Cardiac muscle cell (in vitro differentiated cells and primary cell): ENCODE data around the gene ZNF566. TPM values are rescaled to one million over a fixed set of nuclear protein-coding genes. Genes with fewer than 3 reads are reported as not detected.

Source experiments
- DNase-seq, 2 donors: peaks; one replicate each; pipeline versions ENCODE4 v3.0.0 to v3.0.0-alpha.2; 2010 to 2017; ENCODE audit warnings: low read depth in 1 of 2, low spot score in 1 of 2
- H3K27ac ChIP-seq: fragments of 200-600 bp; sonication (generic); 2 replicates; pipeline ENCODE4 v1.5.1; 2016
- H3K27me3 ChIP-seq: fragments of 200-600 bp; sonication (generic); 2 replicates; pipeline ENCODE4 v1.6.0; 2016; ENCODE audit warnings: control low read depth
- H3K36me3 ChIP-seq: fragments of 200-600 bp; sonication (generic); 2 replicates; pipeline ENCODE4 v1.5.1; 2016; ENCODE audit warnings: control low read depth
- H3K4me1 ChIP-seq: fragments of 200-600 bp; sonication (generic); 2 replicates; pipeline ENCODE4 v1.8.1; 2017; ENCODE audit warnings: low read depth, mild to moderate bottlenecking, mixed run types
- H3K4me3 ChIP-seq: fragments of 200-600 bp; sonication (generic); 2 replicates; pipeline ENCODE4 v1.5.1; 2016; ENCODE audit warnings: mild to moderate bottlenecking
- H3K9me3 ChIP-seq: fragments of 200-600 bp; sonication (generic); 2 replicates; pipeline ENCODE4 v1.5.1; 2017; ENCODE audit warnings: low read depth, mild to moderate bottlenecking, control low read depth
- polyA plus RNA-seq: library from polyadenylated mRNA; unstranded; fragments of >200 nt; fragmentation: Nextera tagmentation; extraction: Ambion mirVana; gene quantifications from 2 replicates; pipeline ENCODE4 v1.2.1, GENCODE V29; 2016
- total RNA-seq: library from RNA; depleted of rRNA; stranded (reverse); fragments of >200 nt; gene quantifications from 2 replicates; pipeline ENCODE4 v1.2.3, GENCODE V29; 2016
- TF ChIP-seq, protein P1 (sequence below): IDR thresholded peaks from 2 replicates; pipeline ENCODE4 v1.5.1; 2012; ENCODE audit warnings: low read depth, mild to moderate bottlenecking, low read length

Gene ZNF566
- total and polyA plus RNA-seq, 2 experiments from 2014 or later = 5.2 to 8.6 TPM

DNA sequence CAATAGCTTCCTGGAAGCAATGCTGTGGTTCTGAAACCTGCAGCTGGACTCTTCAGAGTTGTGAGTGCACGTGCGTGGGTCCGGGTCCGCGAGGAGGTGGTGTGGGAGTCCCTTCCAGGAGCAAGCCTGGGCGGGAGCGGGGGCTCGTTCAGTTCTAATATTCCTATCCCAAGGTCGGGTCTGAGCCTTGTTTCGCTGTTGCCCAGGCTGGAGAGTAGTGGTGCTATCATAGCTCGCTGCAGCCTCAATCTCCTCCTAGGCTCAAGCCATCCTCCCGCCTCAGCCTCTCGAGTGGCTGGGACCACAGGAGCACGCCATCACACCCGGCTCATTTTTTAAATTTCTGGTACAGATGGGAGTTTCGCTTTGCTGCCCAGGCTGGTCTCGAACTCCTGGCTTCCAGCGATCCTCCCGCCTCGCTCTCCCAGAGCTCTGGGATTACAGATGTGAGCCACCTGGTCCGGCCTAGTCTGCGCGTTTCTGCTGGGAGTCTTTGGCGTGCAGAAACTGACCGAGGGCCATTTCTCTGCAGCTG is 71.5 kb downstream of the ZNF566 start:
- H3K9me3 ChIP-seq = no peaks in the 10 kb centered on the region
- TF ChIP-seq, protein P1, sequence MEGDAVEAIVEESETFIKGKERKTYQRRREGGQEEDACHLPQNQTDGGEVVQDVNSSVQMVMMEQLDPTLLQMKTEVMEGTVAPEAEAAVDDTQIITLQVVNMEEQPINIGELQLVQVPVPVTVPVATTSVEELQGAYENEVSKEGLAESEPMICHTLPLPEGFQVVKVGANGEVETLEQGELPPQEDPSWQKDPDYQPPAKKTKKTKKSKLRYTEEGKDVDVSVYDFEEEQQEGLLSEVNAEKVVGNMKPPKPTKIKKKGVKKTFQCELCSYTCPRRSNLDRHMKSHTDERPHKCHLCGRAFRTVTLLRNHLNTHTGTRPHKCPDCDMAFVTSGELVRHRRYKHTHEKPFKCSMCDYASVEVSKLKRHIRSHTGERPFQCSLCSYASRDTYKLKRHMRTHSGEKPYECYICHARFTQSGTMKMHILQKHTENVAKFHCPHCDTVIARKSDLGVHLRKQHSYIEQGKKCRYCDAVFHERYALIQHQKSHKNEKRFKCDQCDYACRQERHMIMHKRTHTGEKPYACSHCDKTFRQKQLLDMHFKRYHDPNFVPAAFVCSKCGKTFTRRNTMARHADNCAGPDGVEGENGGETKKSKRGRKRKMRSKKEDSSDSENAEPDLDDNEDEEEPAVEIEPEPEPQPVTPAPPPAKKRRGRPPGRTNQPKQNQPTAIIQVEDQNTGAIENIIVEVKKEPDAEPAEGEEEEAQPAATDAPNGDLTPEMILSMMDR = no peak
- H3K27me3 ChIP-seq = peaks cover 34% of the 10 kb centered on the region
- peak overlapping the region; percentile 95 for H3K27ac ChIP-seq
- H3K4me3 ChIP-seq = peak overlapping the region; percentile 70
- peaks cover 1% of the 10 kb centered on the region for H3K36me3 ChIP-seq
- H3K4me1 ChIP-seq = peaks cover 5% of the 10 kb centered on the region
- DNase-seq = no peak

DNA sequence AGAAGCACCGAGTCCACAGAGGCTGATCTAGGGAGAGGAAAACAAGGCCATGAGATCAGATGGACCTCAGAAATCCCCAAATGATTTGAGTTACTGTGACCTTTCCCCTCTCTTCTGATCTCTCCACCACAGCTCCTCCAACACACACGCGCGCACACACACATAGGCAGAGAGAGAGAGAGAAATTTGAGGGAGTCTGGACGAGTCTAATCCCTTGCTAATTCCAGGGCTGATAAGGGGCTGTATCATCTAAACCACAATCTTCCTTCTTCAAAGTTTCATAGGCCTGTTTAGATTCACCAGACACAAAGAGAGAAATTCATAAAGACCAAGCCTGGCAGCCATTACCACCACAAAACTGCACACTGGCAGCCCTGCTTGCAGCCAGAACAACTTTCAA is 79.5 kb downstream of the ZNF566 start:
- TF ChIP-seq, protein P1 = no peak
- Histone ChIP-seq H3K4me1 (no peaks in the 10 kb centered on the region), H3K4me3 (no peak overlapping the region), H3K9me3 (no peaks in the 10 kb centered on the region), H3K27me3 (no peaks in the 10 kb centered on the region), H3K36me3 (peaks cover 41% of the 10 kb centered on the region), H3K27ac (no peak overlapping the region)
- DNase-seq = peak in 1 of 2 donors; percentile 83

DNA sequence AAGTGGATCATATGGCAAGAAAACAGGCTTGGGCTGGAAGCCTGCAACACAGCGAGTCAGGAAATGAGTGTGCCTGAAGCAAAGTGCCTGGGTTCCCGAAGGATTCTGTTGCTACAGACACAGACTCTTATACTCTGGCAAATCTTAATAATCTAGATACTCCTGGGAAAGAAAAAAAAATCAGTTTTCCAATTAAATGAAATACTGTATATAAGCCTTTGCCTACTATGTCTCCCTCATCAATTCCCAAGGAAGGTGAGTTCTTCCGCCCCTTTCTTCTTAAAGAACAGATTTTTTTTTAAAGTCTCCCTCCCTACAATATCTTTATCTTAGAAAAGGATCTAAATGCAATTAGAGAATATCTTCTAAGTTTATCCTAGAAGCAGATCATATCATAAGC is 81.3 kb downstream of the ZNF566 start:
- DNase-seq = no peak
- Histone ChIP-seq H3K9me3 (no peaks in the 10 kb centered on the region), H3K4me3 (no peak overlapping the region), H3K36me3 (peaks cover 53% of the 10 kb centered on the region), H3K27ac (no peak overlapping the region), H3K4me1 (no peaks in the 10 kb centered on the region), H3K27me3 (no peaks in the 10 kb centered on the region)
- TF ChIP-seq, protein P1 = no peak

DNA sequence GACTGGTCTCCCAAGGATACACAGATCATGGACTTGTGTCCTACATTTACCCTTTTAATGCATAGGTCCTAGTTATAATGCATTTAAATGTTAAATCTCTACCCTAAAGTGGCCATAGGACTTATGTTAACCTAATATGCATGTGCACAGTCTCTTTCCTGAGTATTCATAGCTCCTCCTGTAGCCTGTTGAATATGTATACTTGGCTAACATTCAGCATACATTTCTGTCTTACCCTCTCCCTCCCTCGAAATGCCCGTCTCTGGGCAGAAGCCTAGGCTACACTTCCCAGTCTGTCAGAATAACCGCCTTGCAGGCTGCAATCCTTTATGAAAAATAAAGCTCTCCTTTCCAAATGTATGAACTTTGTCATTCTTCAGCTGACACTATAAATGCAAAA is 84.9 kb downstream of the ZNF566 start:
- peaks cover 71% of the 10 kb centered on the region for H3K36me3 ChIP-seq

DNA sequence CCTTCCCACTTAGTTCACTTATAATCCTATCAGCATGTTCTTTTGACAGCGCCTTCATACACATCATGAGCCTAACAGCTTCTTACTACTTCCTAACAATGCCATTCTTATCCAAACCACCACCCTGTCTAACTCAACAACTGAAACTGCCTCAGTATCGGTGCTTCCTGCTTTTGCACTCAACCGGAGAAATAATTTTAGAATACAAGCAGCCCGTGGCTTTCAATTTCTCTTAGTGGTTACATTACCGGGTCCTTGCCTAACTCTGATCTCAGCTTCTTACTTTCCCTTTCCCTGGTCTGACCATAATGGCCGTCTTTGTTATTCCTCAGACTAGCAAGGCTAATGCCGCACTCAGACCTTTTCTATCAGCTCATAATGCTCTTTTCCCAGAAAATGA is 87.9 kb downstream of the ZNF566 start:
- TF ChIP-seq, protein P1 = no peak
- Histone ChIP-seq H3K4me1 (no peaks in the 10 kb centered on the region), H3K36me3 (peaks cover 59% of the 10 kb centered on the region), H3K27ac (no peak overlapping the region), H3K27me3 (no peaks in the 10 kb centered on the region), H3K9me3 (no peaks in the 10 kb centered on the region), H3K4me3 (no peak overlapping the region)
- DNase-seq = no peak

More for the DNA sequence above, 84.9 kb downstream of the ZNF566 start:
- Histone ChIP-seq H3K27ac (no peak overlapping the region), H3K4me1 (no peaks in the 10 kb centered on the region), H3K9me3 (no peaks in the 10 kb centered on the region), H3K4me3 (no peak overlapping the region), H3K27me3 (no peaks in the 10 kb centered on the region)
- no peak for DNase-seq
- TF ChIP-seq, protein P1 = no peak
